Head of caudate nucleus (tissue), 42 donors: ENCODE data around the gene GATA5.

ENCODE experiments used
- DNase-seq, 42 donors: peaks; one replicate each; pipeline versions ENCODE4 v3.0.0 to v3.0.0-alpha.2; 2020 to 2021; ENCODE audit warnings: mixed read lengths in 7 of 42
- intact Hi-C: fragments of 100-400 bp; cut with DNase I; formaldehyde crosslinking; loops from one replicate; pipeline ENCODE4 v1.15.0; 2022

Gene GATA5

GRCh38 chr20:62462976-62463592, 12.7 kb downstream of the GATA5 start:
- DNase-seq, result no peak
- intact Hi-C loops, result no loop called here

DNA sequence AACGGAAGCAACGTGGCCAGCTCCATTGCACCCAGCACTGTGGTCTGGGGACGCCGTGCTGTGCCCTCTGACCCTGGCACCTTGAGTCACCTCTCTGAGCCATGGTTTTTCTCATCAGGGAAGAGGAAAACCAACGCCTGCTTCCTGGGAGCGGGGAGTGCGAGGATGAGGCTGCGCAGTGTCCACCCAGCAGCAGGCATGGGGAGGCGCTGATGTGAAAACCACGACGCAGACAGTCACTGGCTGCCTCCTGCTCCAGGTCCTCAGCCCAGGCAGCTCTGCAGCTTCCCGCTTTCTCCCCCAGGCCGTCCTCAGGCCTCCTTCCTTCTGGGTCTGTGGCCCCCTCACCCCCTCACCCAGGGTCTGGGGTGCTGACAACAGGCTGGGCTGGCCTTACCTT, 14.0 kb downstream of the GATA5 start:
- intact Hi-C loops, result no loop called here
- DNase-seq, result no peak

- DNase-seq, result no peak
- intact Hi-C loops, result no loop called here
Measured at GRCh38 chr20:62461157-62461556, 14.6 kb downstream of the GATA5 start.

DNA sequence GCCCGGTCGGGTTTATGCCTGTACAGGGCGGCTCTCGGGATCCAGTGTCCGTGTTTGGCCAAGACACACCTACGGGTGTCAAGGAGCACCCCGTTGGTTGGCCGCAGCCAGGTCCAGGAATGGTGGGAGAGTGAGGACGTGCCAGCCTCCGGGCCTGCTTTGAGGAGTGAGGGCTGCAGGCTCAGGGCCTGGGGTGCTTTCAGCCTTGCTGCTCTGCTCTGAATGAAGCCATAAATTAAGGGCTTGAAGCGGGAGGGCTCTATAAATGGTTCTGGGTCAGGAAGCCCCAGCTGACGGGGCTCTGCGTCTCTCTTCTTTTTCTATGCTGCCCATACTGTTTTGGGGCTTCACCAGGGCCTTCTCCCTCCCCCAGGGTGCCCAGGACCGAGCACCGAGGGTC, 15.1 kb downstream of the GATA5 start:
- DNase-seq, result no peak

GRCh38 chr20:62459488-62459887, 16.3 kb downstream of the GATA5 start:
- DNase-seq, result no peak
- intact Hi-C loops, result no loop called here

More for the DNA sequence above, 15.1 kb downstream of the GATA5 start:
- intact Hi-C loops, result no loop called here

DNA sequence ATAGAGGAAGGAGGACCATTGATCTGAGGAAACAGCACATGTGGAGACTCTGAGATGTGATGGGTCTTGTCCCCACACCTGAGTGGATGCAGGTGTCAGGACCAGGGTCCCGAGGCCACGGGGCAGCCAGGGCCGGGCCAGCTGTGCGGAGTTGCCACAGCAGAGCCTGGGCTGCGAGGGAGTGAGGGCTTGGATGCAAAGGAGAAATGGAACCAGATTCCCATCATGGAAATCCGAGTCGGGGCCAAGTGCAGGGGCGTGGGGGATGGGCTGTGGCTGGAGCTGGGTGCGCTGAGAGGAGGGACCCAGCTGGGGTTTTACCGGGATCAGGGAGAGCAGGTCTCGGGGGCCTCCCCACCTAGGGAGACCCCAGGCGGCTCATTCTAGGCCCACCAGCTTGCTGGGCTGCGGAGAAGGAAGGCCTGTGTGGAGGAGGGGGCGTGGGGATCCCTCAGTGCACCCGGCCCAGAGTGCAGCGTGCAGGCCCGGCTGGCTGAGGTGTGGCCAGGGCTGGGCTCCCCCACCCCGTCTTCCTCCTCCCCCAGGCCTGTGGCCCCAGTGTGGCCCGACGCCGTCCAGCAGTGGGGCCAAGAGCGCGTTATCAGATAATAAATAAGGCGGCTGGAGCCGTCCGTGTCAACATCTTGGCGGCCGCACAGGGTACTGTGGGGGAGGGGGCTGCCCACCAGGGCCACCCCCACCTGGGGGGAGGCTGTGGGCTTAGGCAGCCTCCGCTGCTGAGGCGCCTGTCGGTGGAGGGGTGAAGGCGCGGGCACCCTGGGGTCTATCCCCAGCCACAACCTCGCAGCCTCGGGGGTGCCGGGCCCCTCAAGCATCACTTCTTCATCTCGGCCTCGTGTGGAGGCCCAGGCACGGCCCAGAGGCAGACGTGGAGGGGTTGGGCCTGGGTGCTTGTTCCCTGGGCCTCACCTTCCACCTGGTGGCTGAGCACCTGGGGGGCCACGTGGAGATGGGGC, 17.2 kb downstream of the GATA5 start:
- DNase-seq, result no peak
- intact Hi-C loops, result no loop called here

GRCh38 chr20:62457831-62458230, 18.0 kb downstream of the GATA5 start:
- intact Hi-C loops, result no loop called here

DNA sequence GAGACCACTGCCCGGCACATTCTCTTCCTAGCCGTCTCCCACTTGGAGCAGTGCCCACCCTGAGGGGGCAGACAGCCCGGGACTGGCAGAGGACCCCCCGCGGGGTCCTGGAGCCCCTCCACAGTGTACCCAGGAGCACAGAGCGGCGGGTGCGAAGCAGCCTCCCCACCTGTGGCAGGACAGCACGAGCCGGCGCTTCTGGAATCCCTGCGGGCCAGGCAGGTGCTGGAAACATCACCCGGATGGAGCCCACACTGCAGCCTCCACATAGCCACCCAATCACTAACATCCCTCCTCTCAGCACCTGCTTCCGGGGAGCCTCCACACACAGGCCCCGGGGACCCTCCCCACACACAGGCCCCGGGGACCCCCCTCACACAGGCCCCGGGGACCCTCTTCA, 18.7 kb downstream of the GATA5 start:
- intact Hi-C loops, result no loop called here

More at GRCh38 chr20:62457831-62458230, 18.0 kb downstream of the GATA5 start:
- DNase-seq, result no peak

GRCh38 chr20:62455929-62456328, 19.9 kb downstream of the GATA5 start:
- intact Hi-C loops, result no loop called here

More for the DNA sequence above, 18.7 kb downstream of the GATA5 start:
- DNase-seq, result no peak

GRCh38 chr20:62454904-62455636, 20.7 kb downstream of the GATA5 start:
- no peak for DNase-seq
- intact Hi-C loops, result no loop called here

More at GRCh38 chr20:62455929-62456328, 19.9 kb downstream of the GATA5 start:
- DNase-seq, result no peak

DNA sequence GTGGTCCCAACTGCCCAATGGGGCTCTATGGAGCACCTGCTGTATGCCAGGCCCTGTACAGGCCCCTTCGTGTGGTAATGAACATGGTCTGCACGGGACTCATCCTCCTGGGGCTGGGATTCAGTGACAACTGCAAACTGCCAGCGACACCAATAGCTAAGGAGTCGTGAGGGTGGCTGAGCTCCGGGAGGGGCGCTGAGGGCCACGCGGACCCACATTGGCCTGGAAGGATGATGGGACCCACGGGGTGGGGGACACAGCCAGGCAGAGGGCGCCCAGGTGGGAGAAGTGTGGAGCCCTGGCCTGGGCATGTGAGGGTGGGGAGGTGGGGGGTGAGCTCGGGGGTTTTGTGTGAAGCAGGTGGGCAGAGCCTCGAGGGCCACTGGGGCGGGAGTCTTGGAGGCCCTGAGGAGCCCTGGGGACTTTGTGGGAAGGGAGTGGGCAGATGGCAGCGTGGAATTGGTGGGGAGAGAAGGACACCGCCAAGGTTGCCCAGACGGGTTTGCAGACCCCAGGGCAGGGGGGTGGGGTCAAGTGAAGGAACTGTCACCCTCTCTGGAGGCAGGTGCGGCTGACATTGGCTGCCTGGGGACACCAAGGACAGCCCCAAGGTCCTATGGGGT, 22.5 kb downstream of the GATA5 start:
- intact Hi-C loops, result no loop called here
- no peak for DNase-seq

DNA sequence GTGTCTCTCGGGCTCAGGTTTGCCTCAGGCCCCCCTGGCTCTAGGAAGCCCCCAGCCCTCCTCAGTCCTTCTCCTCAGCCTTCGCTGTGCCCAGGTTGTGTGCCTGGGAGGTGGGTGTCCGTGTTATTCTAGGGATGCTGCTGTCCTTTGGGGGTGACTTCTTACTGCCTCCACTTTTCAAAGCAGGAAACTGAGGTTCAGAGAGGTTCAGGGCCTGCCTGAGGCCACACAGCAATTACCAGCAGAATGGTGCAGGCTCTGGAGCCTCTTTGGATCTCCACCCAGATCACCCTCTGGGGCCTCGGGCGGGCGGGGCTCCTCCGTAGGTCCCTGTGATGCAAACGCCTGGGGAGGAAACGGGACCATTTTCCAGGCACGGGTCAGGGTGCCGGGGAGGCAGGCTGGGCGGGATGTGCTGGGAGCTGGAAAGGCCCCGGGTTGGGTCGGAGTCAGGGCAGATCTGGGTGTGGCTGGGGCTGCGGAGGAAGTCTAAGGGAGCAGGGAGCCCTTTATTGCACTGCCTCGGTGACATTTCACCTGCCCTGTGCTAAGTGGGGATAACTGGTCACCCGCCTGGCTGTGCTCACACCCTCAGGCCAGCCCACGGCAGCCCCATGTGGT, 23.2 kb downstream of the GATA5 start:
- intact Hi-C loops, result no loop called here
- DNase-seq, result no peak

- intact Hi-C loops, result no loop called here
- DNase-seq, result no peak
Measured at GRCh38 chr20:62451970-62452369, 23.8 kb downstream of the GATA5 start.

DNA sequence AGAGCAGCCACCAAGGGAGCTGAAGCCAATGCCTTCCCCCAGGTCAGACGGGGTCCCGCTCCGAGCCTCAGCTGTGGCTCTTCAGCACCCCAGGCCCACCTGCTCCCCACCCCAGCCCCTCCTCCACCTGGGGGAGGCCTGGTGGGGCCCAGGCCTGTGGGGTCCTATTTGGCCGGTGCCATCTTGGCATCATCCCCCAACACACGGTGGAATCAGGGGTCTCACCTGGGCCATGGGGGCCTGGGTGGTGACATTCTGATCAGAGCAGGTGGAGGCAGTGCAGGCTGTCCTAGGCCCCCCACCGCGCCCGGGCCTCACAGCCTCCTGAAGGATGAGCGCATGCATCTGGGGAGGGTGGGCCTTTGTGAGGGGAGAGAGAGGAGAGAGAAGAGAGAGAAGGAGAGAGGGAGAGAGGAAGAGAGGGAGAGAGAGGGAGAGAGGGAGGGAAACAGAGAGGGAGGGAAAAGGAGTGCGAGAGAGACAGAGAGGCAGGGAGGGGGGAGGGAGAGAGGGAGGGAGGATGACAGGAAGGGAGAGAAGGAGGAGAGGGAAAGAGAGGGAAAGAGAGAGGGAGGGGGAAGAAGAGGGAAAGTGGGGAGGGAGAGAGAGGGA, 24.5 kb downstream of the GATA5 start:
- DNase-seq, result no peak
- intact Hi-C loops, result no loop called here

GRCh38 chr20:62449951-62450691, 25.7 kb downstream of the GATA5 start:
- intact Hi-C loops, result no loop called here

DNA sequence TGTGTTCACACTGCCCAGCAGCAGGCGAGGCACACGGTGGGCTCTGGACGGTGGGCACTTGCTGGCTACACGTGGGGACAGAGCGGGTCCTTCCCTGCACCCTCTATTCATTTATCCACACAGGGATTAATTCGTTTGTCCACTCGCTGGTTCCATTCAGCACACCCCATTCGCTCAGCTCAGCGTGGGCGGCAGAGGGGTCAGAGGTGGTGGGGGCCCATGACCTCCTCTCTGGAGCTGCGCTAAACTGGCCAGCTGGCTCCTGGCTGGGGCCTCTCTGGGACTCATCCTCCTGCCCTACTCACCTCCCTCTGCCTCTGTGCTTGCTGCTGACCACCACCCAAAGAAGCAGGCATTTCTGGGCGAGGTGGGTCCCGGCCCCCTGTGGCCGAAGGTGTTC, 27.0 kb downstream of the GATA5 start:
- intact Hi-C loops, result no loop called here
- DNase-seq, result no peak

More at GRCh38 chr20:62449951-62450691, 25.7 kb downstream of the GATA5 start:
- DNase-seq, result no peak

GRCh38 chr20:62448038-62448437, 27.8 kb downstream of the GATA5 start:
- intact Hi-C loops, result no loop called here
- no peak for DNase-seq
